ENCODE results near the gene RNF157.

Gene RNF157

DNA sequence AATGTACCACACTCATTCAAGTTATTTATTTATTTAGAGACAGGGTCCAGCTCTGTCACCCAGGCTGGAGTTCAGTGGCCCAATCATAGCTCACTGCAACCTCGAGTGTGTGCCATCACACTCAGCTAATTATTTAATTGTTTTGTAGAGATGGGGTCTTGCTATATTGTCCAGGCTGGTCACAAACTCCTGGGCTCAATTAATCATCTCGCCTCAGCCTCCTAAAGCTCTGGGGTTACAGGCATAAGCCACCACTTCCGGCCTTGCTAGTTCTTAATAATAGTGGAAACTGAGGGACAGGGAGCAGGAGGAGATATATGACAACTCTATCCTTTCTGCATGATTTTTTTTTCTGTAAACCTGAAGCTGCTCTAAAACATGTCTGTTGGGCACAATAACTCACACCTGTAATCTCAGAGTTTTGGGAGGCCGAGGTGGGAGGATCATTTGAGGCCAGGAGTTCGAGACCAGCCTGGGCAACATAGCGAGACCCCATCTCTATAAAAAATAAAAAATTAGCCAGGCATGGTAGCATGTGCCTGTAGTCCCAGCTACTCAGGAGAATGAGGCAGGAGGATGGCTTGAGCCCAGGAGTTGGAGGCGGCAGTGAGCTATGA lies 125.0 kb downstream of the RNF157 start:
- no peak for DNase-seq

DNA sequence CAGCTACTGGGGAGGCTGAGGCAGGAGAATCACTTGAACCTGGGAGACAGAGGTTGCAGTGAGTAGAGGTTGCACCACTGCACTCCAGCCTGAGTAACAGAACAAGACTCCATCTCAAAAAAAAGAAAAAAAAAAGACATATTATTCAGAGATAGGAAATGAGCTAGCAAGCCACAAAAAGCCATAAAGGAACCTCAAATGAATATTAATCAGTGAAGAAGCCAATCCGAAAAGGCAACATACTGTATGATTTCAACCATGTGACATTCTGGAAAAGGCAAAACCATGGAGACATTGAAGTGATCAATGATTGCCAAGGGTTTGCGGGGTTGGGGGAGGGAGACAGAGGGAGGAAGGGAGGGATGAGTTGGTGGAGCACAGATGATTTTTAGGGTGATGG lies 128.3 kb downstream of the RNF157 start:
- no peak for DNase-seq

GRCh38 chr17:76107509-76107908 lies 132.8 kb downstream of the RNF157 start:
- no peak for DNase-seq

- no peak for DNase-seq
Measured at GRCh38 chr17:76106703-76107102, 133.6 kb downstream of the RNF157 start.

- no peak for DNase-seq
Measured at GRCh38 chr17:76104896-76105231, 135.4 kb downstream of the RNF157 start.

DNA sequence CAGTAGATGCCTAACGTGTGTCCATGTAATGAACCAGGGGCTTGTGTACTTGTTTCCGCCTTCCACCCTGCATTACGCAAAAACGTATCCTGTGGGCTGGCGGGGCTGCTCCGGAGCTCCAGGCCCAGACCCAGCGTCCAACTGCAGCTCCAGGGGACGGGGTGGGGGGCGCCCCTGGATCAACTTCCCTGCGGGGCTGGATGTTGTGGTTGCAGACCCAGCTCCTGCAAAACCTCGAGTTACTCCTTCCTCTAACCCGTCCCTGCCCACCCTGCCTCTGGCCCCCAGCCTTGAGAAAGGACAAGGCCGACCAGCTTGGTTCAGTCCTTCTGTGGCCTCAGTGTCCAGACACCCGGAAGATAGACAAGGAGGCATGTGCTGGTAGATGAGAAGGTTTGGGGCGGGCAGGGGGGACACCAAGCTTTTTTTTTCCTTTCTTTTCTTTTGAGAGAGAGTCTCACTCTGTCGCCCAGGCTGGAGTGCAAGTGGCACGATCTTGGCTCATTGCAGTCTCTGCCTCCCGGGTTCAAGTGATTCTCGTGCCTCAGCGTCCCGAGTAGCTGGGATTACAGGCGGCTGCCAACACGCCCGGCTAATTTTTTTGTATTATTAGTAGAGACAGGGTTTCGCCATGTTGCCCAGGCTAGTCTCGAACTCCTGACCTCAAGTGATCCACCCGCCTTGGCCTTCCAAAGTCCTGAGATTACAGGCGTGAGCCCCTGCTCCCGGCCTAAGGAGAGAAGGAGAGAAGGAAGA lies 136.0 kb downstream of the RNF157 start:
- no peak for DNase-seq

DNA sequence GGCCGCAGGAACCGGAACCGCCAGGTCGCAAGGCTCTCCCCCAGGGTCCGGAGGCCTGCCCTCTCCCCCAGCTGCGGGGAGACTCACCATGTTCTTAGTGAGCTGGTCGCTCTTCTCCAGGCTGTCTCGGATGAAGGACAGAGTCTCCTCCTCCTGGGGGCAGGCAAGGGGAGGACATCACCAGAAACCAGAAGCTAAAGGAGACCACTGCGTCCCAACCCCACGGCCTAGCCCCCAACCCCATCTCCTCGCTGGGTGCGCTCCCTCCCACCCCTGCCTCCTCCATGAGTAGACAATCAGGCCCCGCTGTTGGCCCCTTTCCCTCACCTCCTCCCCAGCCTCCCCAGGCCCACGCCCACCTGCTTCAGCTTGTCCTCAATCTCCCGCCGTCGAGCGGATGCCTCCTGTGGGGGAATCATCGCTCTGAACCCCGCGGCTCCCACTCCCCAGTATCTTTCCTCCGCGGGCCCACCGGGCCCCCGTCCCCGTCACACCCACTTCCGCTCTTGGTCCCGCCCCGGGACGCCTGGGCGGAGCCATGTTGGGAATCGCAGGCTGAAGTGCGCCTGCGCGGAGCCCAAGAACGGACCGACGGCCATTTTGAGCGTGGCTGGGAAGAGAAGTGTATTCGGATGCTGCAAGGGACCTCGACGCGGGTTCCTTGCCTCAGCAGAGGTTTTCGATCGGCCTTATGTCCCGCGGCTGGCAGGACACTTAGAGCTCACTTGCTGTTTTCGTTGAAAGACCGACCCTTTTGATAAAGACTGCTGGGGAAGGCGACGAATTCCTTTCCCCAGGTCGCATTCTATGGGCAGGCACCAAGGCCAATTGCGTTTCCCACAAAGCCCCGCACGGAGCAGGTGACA lies 136.8 kb downstream of the RNF157 start, which contains the start of gene EXOC7:
EXOC7 (minus strand) TSS at position 514 of the 866 bp plus-strand sequence; CDS start at position 419, 95 bp downstream.
- peak; percentile 77 for DNase-seq

DNA sequence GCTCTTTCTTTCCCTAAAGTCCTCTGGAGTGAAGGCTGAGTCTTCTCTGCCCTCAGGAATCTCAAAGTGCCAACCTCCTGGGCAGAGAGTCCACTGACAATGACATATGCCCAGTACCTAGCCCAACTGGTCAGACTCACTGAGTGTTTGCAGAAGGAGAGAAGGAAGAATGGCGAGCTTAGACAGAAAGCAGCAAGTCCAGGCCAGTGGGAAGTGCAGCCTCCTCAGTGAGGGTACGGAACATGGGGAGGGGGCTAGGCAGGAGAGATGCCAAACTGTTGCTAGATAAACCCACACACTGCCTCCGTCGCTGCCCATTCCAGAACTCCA lies 137.4 kb downstream of the RNF157 start:
- DNase-seq, result no peak

DNA sequence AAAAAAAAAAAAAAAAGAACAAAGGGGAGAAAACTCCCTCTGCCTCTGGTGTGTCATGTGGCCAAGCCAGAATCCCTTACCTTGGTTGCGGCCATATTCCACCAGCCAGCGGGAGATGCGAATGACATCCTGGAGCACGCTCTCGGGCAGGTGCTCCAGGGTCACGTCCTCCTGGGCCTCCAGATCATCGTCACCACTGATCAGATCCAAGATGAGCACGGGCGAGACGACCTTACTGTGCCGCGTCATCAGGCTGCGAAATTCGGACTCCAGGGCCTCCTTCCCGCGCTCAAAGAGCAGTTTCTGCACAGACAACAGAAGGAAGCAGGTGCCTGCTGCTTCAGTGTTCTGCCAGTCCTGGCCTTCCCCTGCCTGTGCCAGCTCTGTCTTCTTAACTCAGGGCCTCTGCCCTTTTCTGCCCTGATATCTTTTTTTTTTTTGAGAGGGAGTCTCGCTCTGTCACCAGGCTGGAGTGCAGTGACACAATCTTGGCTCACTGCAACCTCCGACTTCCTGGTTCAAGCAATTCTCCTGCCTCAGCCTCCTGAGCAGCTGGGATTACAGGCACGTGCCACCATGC lies 142.5 kb downstream of the RNF157 start:
- DNase-seq, result no peak

DNA sequence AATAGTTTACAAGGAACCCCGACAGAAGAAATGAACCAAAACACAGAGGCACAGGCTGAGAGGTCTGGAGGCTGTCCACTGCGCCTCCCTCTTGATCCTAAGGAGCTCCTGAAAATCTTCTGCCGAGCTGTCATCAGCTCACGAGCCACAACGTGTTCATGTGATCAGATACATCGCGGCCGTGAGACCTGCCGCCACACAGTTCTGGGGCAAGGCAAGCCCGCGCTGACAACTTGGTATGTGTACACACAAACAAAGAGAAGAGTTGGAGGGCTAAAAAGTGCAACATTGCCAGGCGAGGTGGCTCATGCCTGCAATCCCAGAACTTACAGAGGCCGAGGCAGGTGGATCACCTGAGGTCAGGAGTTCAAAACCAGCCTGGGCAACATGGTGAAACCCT lies 144.3 kb downstream of the RNF157 start:
- DNase-seq, result no peak

DNA sequence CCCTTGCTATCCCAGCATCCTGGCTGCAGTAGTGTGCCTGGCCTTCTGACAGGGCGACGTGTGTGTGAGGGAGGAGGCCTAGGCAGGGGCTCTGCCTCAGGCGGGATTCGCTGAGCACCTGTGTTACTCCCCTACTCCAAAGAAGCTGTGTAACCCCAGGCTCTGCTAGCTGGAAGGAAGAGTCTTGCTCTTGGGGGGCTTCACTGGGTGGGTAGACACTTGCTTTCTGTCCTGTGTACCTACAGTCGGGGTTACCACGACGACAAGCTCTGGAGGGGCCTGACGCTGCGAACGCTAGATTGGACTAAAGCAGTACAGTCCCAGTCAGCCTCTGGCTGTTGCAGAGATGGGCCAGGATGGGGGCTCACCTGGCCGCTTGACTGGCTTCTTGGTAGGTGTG lies 146.2 kb downstream of the RNF157 start:
- DNase-seq, result no peak

DNA sequence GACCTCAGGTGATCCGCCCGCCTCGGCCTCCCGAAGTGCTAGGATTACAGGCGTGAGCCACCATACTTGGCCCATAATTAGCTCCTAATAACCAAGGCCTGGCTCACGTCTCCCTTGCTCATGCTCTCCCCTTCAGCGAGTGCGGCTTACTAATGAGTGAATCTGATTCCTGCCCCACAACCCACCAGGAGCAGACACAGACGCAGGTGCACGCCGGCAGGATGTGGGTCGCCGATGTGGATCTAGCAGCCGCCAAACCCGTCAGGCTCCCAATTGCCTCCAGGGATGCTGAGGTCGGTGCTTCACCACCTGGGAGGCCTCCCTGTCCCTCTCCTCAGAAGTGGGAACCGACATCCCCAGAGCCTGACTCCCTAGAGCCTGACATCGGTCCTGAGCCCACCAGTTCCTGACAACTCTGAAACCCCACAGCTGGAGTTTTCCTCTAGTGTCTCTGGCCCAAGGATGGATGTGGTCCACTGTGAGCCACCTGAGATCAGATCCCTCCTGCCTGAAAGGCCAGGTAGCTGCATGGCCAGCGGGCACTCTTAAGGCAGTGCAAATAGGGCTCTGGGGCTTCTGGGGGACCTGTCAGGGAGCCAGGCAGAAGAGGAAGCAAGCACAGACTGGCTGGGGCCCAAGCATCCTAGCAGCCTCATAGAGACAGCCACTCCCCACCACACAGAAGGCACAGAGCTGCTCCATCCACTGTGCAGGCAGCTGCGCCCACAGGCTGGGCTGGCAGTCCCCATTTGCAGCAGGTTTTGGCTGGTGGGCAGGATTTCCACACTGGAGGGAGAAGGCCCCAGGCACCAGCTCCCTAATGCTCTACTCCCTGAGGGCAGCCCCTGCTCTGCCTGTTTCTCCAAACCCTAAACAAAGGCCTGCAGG lies 147.5 kb downstream of the RNF157 start:
- no peak for DNase-seq

Data from NCI-H510A (cell line).